PFSK-1 (cell line): Measurements from ENCODE around the gene RNF41.

Experiments used
- FOXP2 ChIP-seq: optimal IDR thresholded peaks from 2 replicates; pipeline ENCODE3; 2011; ENCODE audit warnings: borderline replicate concordance, control low read depth, inconsistent platforms; ENCODE audit not compliant: insufficient read depth; ENCODE audit errors: extremely low read length, extremely low read depth
- POLR2AphosphoS5 ChIP-seq: IDR thresholded peaks from 2 replicates; pipeline ENCODE4 v1.6.1; 2012; ENCODE audit warnings: low read depth, mild to moderate bottlenecking, control low read depth, low read length, moderate library complexity
- REST ChIP-seq, 2 experiments: IDR thresholded peaks; 2 replicates each; pipeline versions ENCODE4 v1.6.1 to v1.8.0; 2011 to 2012; ENCODE audit warnings: low read depth in 2 of 2, low read length in 2 of 2, control low read depth in 1 of 2, inconsistent platforms in 1 of 2, mild to moderate bottlenecking in 1 of 2, moderate library complexity in 1 of 2; ENCODE audit not compliant: insufficient read depth in 1 of 2
- SIN3A ChIP-seq: IDR thresholded peaks from 2 replicates; pipeline ENCODE4 v1.6.1; 2012; ENCODE audit warnings: mild to moderate bottlenecking, low read length, moderate library complexity, borderline replicate concordance; ENCODE audit not compliant: insufficient read depth
- TAF1 ChIP-seq: IDR thresholded peaks from 2 replicates; pipeline ENCODE4 v1.6.1; 2012; ENCODE audit warnings: low read length, control low read depth, borderline replicate concordance; ENCODE audit not compliant: insufficient read depth

- TF ChIP-seq POLR2AphosphoS5 (no peak), TAF1 (no peak), REST (IDR thresholded peaks at IDR 0.05; ENCODE audit: insufficient read depth in 1 of 2, low read depth in 2 of 2, low read length in 2 of 2) (no peak), SIN3A (no peak), FOXP2 (no peak)
Observed at GRCh38 chr12:56172839-56173238, 48.9 kb downstream of the RNF41 start.
